HG03135 (cell line): ENCODE measurements around the gene OR6V1.
"Not testable (repeated sequence)": the region's sequence is repeated elsewhere in the genome, so short reads cannot be mapped to it uniquely, and the experiment has no call there.

Experiments
- ATAC-seq: cut with Tn5 transposase; IDR thresholded peaks from one replicate; pipeline ENCODE4 v1.9.1; 2021; ENCODE audit warnings: mild to moderate bottlenecking, moderate library complexity; ENCODE audit not compliant: unreplicated experiment

OR6V1 gene

GRCh38 chr7:143042159-143042789, 9.9 kb upstream of the OR6V1 start:
- ATAC-seq: no peak

DNA sequence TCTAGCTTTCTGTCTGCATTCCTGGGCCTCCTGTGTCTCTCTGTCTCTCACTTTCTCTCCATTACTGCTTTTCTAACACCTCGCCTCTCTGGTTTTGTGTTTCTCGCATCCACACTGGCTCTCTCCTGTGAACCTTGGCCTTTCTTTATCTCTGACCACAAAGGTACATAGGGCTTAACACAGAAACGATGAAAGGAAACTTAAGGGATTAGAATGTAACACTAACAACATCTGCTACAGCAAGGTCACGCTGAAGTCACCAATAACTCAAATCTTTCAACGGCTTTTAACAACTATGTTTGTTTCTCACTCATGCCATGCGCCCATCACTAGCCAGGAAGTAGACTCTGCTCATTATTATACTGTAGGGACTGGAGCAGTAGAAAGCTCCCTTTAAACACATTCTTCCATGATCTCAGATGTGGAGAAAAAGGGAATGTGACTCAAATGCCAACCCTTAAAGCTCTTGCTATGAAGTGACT, 9.3 kb upstream of the OR6V1 start:
- no peak for ATAC-seq

- ATAC-seq: no peak
Observed at GRCh38 chr7:143043391-143043790, 8.8 kb upstream of the OR6V1 start.

GRCh38 chr7:143046426-143046851, 5.7 kb upstream of the OR6V1 start:
- no peak for ATAC-seq

GRCh38 chr7:143047326-143047725, 4.8 kb upstream of the OR6V1 start:
- no peak for ATAC-seq

DNA sequence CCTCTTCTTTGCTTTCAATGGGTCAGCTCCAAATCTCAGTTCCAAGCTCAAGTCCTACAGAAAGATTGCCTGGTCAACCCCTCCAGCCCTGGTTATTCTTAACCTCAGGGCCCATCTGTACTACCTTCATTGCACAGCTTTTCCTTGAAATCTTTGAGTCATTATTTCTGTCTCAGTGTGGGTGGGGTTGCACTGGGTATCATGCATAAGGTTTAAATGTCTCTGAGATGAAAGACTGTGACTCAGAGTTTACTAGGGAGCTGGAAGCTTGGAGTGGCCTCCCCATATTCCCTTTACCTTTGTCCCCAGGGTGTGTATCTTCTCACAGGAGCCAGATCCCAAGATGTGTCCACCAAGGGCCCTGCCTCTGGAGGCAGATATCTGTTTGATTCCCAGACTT, 3.3 kb upstream of the OR6V1 start:
- ATAC-seq: no peak

- no peak for ATAC-seq
Observed at GRCh38 chr7:143049362-143049761, 2.8 kb upstream of the OR6V1 start.

DNA sequence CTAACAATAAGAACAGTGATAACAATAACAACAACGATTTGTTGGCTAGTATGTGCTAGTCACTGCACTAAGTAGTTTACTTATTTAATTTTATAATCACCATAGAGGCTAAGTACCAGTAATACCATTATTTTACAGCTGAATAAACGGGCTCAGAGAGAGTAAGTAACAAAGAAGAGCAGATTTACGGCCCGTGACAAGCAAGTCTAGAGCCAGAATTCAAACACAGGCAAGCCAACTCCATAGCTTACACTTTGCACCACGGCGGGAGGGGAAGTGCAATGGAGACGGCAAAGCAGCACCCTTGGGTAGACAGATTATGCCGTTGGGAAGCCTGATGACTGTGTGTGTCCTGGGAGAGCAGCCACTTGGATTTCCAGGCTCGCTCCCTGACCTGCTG, 1.2 kb upstream of the OR6V1 start:
- ATAC-seq: no peak

GRCh38 chr7:143054621-143055020, 2.5 kb downstream of the OR6V1 start:
- no peak for ATAC-seq

DNA sequence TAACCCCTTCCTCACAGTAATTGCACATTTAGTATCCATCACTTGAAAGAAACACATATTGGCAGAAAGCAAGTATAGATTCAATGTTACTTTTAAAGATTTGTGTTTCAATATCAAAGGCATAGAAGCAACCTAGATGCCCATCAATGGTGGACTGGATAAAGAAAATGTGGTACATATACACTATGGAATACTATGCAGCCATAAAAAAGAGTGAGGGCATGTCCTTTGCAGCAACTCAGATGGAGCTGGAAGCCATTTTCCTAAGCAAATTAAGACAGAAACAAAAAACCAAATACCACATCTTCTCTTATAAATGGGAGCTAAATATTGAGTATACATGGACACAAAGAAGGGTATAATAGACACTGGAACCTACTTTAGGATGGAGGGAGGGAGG, 3.6 kb downstream of the OR6V1 start:
- no peak for ATAC-seq

DNA sequence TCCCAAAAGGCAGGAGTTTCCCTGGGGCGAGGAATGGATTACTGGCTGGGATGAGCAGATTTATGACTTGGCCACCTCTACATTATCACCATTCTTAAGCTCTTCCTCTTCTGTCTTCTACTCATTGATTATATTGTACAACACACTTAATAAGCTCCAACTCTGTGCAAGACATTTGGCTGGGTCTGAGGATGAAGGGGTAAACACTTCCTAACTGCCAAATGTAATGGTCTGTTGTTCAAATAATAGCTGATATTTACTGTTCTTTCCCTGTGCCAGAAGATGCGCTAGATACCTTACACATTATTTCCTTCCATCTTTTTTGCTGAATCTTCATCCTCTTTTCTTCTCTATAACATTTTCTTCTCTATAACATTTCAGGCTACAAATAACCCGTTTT, 11.6 kb downstream of the OR6V1 start:
- ATAC-seq: no peak

DNA sequence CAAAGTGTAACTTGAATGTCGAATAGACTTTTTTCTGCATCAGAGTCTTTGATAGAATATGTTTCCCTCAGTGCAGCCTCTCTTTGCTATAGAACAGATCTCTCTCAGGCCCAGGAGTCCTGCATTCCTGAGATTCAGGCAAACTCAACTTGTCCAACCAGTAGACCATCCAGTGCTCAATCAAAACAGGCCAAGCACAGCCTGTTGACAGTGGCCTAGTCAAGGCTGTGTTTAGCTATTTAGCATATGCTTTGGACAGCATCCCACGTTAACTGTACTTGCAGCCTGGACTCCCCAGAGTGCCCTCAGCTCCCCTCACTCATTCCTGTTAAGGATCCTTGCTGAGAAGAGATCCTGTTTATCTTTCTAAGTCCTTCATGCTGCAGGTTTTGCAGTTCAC, 16.3 kb downstream of the OR6V1 start:
- no peak for ATAC-seq

DNA sequence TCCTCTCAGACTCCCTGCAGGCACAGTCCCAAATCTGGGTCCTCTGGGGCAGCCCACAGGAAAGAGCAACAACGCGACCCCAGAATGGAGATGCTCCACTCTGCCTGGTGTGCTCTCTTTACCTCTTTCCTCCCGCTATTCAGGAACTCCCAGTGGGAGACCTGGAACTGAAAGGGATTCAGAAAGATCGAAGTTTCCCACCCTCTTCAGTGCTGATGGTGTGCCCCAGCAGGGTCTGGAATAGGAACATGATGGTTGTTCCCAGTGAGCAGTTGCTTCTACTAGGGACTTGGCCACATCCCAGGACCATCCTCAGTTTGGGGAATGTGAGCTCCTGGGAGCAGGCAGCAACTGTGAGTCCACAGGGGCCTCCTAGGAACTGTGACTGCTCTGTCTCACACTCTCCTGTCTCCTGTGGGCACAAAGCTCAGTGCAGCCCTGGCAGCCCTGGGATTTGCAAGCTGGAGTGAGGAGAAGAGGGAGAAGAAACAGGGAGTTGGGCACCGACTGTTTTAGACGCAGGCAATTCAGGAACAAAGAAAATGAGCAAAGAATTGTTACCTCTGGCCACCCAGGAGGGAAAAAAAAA, 17.9 kb downstream of the OR6V1 start:
- ATAC-seq: no peak

DNA sequence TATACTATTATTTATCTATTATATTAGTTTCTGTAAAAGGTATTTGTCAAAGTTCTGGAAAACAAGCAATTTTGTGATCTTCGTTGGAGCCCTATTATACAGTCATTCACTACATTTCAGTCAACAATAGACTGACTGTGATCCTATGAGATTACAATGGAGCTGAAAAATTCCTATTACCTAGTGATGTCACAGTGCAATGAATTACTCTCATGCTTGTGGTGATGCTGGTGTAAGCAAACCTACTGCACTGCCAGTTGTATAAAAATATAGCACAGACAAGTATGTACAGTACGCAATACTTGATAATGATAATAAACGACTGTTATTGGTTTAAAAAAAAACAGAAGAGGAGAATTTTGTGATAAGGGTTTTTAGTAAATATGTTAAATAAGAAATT, 21.4 kb downstream of the OR6V1 start:
- ATAC-seq: no peak

GRCh38 chr7:143074141-143074540, 22.0 kb downstream of the OR6V1 start:
- ATAC-seq: no peak

- ATAC-seq: no peak
Observed at GRCh38 chr7:143085109-143085508, 33.0 kb downstream of the OR6V1 start.

- ATAC-seq: not testable (repeated sequence)
Observed at GRCh38 chr7:143085610-143086009, 33.5 kb downstream of the OR6V1 start.

DNA sequence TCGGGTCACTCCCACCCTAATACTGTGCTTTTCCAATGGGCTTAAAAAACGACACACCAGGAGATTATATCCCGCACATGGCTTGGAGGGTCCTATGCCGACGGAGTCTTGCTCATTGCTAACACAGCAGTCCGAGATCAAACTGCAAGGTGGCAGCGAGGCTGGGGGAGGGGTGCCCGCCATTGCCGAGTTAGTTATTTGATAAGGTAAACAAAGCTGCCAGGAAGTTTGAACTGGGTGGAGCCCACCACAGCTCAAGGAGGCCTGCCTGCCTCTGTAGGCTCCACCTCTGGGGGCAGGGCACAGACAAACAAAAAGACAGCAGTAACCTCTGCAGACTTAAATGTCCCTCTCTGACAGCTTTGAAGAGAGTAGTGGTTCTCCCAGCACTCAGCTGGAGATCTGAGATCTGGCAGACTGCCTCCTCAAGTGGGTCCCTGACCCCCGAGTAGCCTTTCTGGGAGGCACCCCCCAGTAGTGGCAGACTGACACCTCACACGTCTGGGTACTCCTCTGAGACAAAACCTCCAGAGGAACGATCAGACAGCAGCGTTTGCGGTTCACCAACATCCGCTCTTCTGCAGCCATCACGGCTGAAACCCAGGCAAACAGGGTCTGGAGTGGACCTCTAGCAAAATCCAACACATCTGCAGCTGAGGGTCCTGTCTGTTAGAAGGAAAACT, 36.5 kb downstream of the OR6V1 start:
- ATAC-seq: not testable (repeated sequence)

DNA sequence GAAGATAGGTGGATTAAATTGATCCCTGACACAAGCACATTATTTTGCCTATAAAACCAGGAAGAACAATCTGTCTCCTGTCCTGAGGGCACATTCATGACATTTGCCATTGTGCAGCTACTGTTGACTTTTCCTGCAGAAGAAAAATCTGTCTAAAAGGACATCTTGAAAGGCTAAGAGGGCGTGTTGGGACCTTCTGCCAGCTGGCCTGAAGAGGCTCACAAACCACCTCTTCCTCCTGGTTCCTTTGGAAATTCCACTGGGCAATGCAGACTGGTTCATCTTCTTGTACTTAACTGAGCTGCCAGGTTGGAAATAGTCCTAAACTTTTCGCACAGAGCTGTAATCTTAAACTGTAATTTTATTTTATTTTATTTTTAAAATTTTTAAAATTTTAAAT, 44.0 kb downstream of the OR6V1 start:
- no peak for ATAC-seq

DNA sequence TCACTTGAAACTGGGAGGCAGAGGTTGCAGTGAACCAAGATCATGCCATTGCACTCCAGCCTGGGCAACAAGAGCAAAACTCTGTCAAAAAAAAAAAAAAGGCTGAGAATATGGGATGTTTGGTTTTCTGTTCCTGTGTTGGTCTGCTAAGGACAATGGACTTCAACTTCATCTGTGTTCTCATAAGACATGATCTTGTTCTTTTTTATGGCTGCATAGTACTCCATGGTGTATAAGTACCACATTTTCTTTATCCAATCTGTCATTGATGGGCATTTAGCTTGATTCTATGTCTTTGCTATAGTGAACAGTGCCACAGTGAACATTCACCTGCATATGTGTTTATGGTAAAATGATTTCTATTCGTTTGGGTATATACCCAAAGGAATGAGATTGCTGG, 47.4 kb downstream of the OR6V1 start:
- ATAC-seq: not testable (repeated sequence)
